Activated B cell treated with CpG ODN at 0.5 μM for 24 hours (primary cell): ENCODE measurements around the gene GRIN1. TPM values are rescaled to one million over a fixed set of nuclear protein-coding genes. Genes with fewer than 3 reads are reported as not detected.

ENCODE experiments used
- ATAC-seq: fragments of 200-7000 bp; cut with Tn5 transposase; one replicate; pipeline ENCODE4 v1.10.0; 2021; ENCODE audit warnings: low read depth, mild to moderate bottlenecking, moderate library complexity
- CTCF ChIA-PET: fragments of 350-600 bp; sonication (Branson Sonifier 250); formaldehyde crosslinking; loops from one replicate; lab custom pipeline; 2021; ENCODE audit warnings: antibody characterized with exemption; lab: Charles Lee
- POLR2A ChIA-PET: fragments of 350-600 bp; sonication (Branson Sonifier 250); formaldehyde crosslinking; loops from one replicate; lab custom pipeline; 2021; ENCODE audit warnings: antibody characterized with exemption; lab: Charles Lee
- DNase-seq: peaks from one replicate; pipeline ENCODE4 v3.0.0; 2022
- H3K27ac Mint-ChIP-seq: one replicate; pipeline ENCODE4 v1.8.0; 2020; ENCODE audit warnings: mixed read lengths
- H3K27me3 Mint-ChIP-seq: one replicate; pipeline ENCODE4 v1.8.0; 2021; ENCODE audit warnings: mixed read lengths
- H3K36me3 Mint-ChIP-seq: one replicate; pipeline ENCODE4 v1.8.0; 2021; ENCODE audit warnings: low read depth, mixed read lengths
- H3K4me1 Mint-ChIP-seq: one replicate; pipeline ENCODE4 v1.8.0; 2021; ENCODE audit warnings: mixed read lengths
- H3K4me3 Mint-ChIP-seq: one replicate; pipeline ENCODE4 v1.8.0; 2020; ENCODE audit warnings: mild to moderate bottlenecking, mixed read lengths
- H3K9me3 Mint-ChIP-seq: one replicate; pipeline ENCODE4 v1.8.0; 2020; ENCODE audit warnings: mixed read lengths
- CTCF ChIP-seq: fragments of 200-600 bp; IDR thresholded peaks from one replicate; pipeline ENCODE4 v1.8.0; 2022; ENCODE audit warnings: antibody characterized with exemption, mild to moderate bottlenecking
- intact Hi-C: fragments of 100-400 bp; cut with micrococcal nuclease; formaldehyde crosslinking; loops from one replicate; pipeline ENCODE4 v1.15.1; 2024
- total RNA-seq: library from RNA; stranded (reverse); gene quantifications from 2 replicates; pipeline ENCODE4 v1.2.3, GENCODE V29; 2022

GRIN1 gene
- total RNA-seq, 1 donor from 2014 or later, result 0.22 TPM

GRCh38 chr9:137183980-137184595 lies 45.1 kb downstream of the GRIN1 start:
- peaks cover 22% of the 10 kb centered on the region for H3K4me1 Mint-ChIP-seq
- H3K9me3 Mint-ChIP-seq, result no peaks in the 10 kb centered on the region
- peaks cover 75% of the 10 kb centered on the region for H3K36me3 Mint-ChIP-seq
- DNase-seq (no peak), ATAC-seq (no peak)
- TF ChIP-seq CTCF, result no peak
- H3K27ac Mint-ChIP-seq, result no peak overlapping the region
- H3K27me3 Mint-ChIP-seq, result no peaks in the 10 kb centered on the region
- ChIA-PET CTCF (no interaction called here), POLR2A (no interaction called here)
- intact Hi-C loops, result no loop called here
- no peak overlapping the region for H3K4me3 Mint-ChIP-seq

DNA sequence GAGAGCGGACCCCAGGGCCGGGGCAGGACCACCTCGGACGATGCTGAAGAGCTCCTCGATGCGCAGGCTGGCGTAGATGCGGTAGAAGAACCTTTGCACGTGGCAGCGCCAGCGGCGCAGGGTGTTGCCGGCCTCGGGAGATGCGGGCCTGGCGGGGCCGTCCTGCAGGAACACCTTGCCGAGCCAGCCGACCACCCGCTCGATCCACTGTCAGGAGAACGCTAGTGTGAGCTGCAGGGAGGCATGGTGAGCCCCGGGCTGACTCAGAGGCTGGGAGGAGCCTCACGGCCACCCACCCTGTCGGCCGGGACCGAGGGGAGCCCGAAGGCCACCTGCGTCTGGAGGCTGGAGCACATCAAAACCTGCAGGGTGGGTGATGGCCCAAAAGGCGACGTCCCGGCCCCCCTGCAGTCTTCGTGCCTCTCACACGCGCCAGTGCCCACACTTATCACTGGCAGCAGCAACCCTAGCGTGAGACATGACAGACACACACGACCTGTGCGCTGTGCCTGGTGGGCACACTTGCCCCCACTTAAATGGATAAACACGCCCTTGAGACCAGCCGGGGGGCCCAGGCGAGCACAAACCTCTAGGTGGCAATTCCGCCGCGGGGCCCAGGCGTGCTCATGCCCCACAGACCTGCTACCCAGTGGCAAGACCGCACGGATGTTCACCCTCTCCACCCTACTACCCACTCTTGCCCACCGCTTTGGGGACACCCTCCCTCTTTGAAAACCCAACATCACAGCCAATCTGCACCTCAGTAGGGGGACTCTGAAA lies 46.1 kb downstream of the GRIN1 start:
- H3K27ac Mint-ChIP-seq, result no peak overlapping the region
- POLR2A ChIA-PET, result no interaction called here
- intact Hi-C loops, result no loop called here

GRCh38 chr9:137185921-137186320 lies 47.0 kb downstream of the GRIN1 start:
- intact Hi-C loops, result no loop called here
- POLR2A ChIA-PET, result no interaction called here
- Mint-ChIP-seq H3K9me3 (no peaks in the 10 kb centered on the region), H3K4me3 (no peak overlapping the region), H3K36me3 (peaks cover 72% of the 10 kb centered on the region), H3K27me3 (no peaks in the 10 kb centered on the region), H3K4me1 (peaks cover 35% of the 10 kb centered on the region), H3K27ac (no peak overlapping the region)
- ATAC-seq (no peak), DNase-seq (no peak)
- no peak for TF ChIP-seq CTCF
- CTCF ChIA-PET, result no interaction called here

More for the DNA sequence above, 46.1 kb downstream of the GRIN1 start:
- peaks cover 30% of the 10 kb centered on the region for H3K4me1 Mint-ChIP-seq
- H3K9me3 Mint-ChIP-seq, result no peaks in the 10 kb centered on the region
- TF ChIP-seq CTCF, result no peak
- H3K27me3 Mint-ChIP-seq, result no peaks in the 10 kb centered on the region
- peaks cover 71% of the 10 kb centered on the region for H3K36me3 Mint-ChIP-seq
- CTCF ChIA-PET, result no interaction called here
- DNase-seq (no peak), ATAC-seq (no peak)
- no peak overlapping the region for H3K4me3 Mint-ChIP-seq

DNA sequence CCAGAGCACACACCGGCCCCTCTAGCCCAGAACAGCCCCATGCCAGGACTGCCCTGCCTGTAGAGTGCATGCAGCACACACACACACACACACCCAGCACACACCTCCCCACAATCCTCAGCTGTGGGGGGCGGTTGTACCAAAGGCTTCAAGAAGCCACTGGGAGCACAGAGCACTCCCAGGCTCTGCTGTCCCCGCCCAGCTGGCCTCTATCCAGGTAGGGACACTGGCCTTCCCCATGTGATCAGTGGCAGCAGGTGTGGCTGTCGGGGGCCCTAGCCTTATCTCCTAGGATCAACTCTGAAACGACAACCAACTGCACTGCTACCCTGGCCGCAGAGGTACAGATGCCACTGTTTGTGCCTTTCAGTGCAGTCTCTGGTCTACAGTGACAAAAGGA lies 47.4 kb downstream of the GRIN1 start:
- Mint-ChIP-seq H3K4me1 (peaks cover 36% of the 10 kb centered on the region), H3K27ac (no peak overlapping the region), H3K27me3 (no peaks in the 10 kb centered on the region), H3K36me3 (peaks cover 71% of the 10 kb centered on the region), H3K4me3 (peak overlapping the region; percentile 42), H3K9me3 (no peaks in the 10 kb centered on the region)
- intact Hi-C loops, result no loop called here
- no peak for DNase-seq
- ChIA-PET POLR2A (no interaction called here), CTCF (no interaction called here)
- ATAC-seq, result no peak
- TF ChIP-seq CTCF, result no peak

- no peak for TF ChIP-seq CTCF
- no peaks in the 10 kb centered on the region for H3K9me3 Mint-ChIP-seq
- peak overlapping the region; percentile 92 for H3K4me3 Mint-ChIP-seq
- intact Hi-C loops, result no loop called here
- ATAC-seq, result no peak
- ChIA-PET CTCF (interaction anchor here (0.6 kb wide), 1 partner anchor 57 kb away, joined by 3 read pairs; no protein-coding TSS in a partner anchor), POLR2A (interaction anchor here (1.0 to 4.4 kb wide), 10 partner anchors 11 to 58 kb away, joined by 3 to 49 read pairs (median 18); partner anchors contain the start of genes CYSRT1, NDOR1, RNF208 and TMEM203)
- H3K27me3 Mint-ChIP-seq, result no peaks in the 10 kb centered on the region
- H3K4me1 Mint-ChIP-seq, result peaks cover 36% of the 10 kb centered on the region
- no peak for DNase-seq
- H3K36me3 Mint-ChIP-seq, result peaks cover 65% of the 10 kb centered on the region
- H3K27ac Mint-ChIP-seq, result peak overlapping the region; percentile 90
Measured at GRCh38 chr9:137187386-137187785, 48.4 kb downstream of the GRIN1 start.
